NT2/D1 (cell line): ENCODE measurements around the gene TMEM92.

Source experiments
- YY1 ChIP-seq: IDR thresholded peaks from 2 replicates; pipeline ENCODE4 v1.6.1; 2011; ENCODE audit not compliant: insufficient read length, insufficient read depth
- ZNF274 ChIP-seq: IDR thresholded peaks from 2 replicates; pipeline ENCODE4 v1.6.1; 2011; ENCODE audit warnings: mild to moderate bottlenecking, low read depth, low read length

DNA sequence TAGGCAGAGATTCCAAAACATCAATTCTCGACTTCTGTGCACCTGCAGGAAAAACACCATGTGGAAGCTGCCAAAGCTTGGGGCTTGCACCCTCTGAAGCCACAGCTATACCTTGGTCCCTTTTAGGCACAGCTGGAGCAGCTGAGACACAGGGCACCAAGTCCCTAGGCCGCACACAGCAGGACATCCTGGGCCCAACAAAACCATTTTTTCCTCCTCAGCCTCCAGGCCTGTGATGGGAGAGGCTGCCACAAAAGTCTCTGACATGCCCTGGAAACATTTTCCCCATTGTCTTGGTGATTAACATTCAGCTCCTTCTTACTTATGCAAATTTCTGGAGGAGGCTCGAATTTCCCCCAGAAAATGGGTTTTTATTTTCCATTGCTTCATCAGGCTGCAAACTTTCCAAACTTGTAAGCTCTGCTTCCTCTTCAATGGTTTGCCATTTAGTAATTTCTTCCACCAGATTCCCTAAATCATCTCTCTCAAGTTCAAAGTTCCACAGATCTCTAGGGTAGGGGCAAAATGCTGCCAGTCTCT, 48.5 kb upstream of the TMEM92 start:
- no peak for TF ChIP-seq YY1
- no peak for TF ChIP-seq ZNF274
